Measurements from ENCODE around the gene GINS2. TPM values are rescaled to one million over a fixed set of nuclear protein-coding genes. Genes with fewer than 3 reads are reported as not detected.

GINS2 gene
- total RNA-seq, 1 experiment from 2014 or later, result 38.0 TPM

DNA sequence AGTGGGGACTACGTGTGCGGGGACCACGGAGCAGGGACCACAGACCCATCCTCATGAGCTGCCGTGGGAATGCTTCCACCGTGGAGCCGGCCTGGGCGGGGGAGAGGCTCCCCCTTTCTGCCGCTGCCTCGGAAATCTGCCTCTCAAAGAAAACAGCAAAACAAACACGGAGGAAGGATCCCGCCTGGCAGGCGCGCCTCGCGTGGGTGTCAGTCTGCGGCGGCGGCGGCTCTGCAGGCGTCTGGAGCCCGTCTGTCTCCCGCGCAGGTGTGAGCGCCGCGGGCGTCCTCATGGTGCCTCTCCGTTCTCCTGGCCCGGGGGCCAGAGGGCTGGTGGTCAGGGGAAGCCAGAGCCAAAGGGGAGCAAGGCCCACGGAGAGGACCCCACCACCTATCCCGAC is 48.2 kb downstream of the GINS2 start:
- no peak for ATAC-seq
- Mint-ChIP-seq H3K9me3 (no peaks in the 10 kb centered on the region), H3K36me3 (no peaks in the 10 kb centered on the region), H3K27me3 (ENCODE audit: low read depth) (no peaks in the 10 kb centered on the region), H3K27ac (no peak overlapping the region), H3K4me3 (no peak overlapping the region), H3K4me1 (no peaks in the 10 kb centered on the region; the same call in 1 of the 2 replicates)
- no peak for DNase-seq (ENCODE audit: low spot score)
- no peak for TF ChIP-seq TEAD4 (CRISPR knock-in tag; IDR thresholded peaks at IDR 0.05)
- no peak for TF ChIP-seq FOXP4 (CRISPR knock-in tag; IDR thresholded peaks at IDR 0.05)
- TF ChIP-seq PRRX2 (CRISPR knock-in tag; IDR thresholded peaks at IDR 0.05), result no peak
- POLR2A ChIA-PET, result no interaction called here
- CTCF ChIA-PET, result interaction anchor here (0.8 to 2.5 kb wide), 3 partner anchors 12 to 343 kb away, joined by 3 to 10 read pairs (median 3); no protein-coding TSS in a partner anchor

- CTCF ChIA-PET, result interaction anchor here (0.8 to 2.5 kb wide), 2 partner anchors 24 to 343 kb away, joined by 3 to 10 read pairs; no protein-coding TSS in a partner anchor
- Mint-ChIP-seq H3K4me1 (no peaks in the 10 kb centered on the region; the same call in 1 of the 2 replicates), H3K27me3 (ENCODE audit: low read depth) (no peaks in the 10 kb centered on the region), H3K4me3 (no peak overlapping the region), H3K9me3 (no peaks in the 10 kb centered on the region), H3K36me3 (no peaks in the 10 kb centered on the region), H3K27ac (no peak overlapping the region)
- no peak for ATAC-seq
- POLR2A ChIA-PET, result no interaction called here
- no peak for DNase-seq (ENCODE audit: low spot score)
- no peak for TF ChIP-seq RORB (CRISPR knock-in tag; IDR thresholded peaks at IDR 0.05)
- TF ChIP-seq, protein P1, sequence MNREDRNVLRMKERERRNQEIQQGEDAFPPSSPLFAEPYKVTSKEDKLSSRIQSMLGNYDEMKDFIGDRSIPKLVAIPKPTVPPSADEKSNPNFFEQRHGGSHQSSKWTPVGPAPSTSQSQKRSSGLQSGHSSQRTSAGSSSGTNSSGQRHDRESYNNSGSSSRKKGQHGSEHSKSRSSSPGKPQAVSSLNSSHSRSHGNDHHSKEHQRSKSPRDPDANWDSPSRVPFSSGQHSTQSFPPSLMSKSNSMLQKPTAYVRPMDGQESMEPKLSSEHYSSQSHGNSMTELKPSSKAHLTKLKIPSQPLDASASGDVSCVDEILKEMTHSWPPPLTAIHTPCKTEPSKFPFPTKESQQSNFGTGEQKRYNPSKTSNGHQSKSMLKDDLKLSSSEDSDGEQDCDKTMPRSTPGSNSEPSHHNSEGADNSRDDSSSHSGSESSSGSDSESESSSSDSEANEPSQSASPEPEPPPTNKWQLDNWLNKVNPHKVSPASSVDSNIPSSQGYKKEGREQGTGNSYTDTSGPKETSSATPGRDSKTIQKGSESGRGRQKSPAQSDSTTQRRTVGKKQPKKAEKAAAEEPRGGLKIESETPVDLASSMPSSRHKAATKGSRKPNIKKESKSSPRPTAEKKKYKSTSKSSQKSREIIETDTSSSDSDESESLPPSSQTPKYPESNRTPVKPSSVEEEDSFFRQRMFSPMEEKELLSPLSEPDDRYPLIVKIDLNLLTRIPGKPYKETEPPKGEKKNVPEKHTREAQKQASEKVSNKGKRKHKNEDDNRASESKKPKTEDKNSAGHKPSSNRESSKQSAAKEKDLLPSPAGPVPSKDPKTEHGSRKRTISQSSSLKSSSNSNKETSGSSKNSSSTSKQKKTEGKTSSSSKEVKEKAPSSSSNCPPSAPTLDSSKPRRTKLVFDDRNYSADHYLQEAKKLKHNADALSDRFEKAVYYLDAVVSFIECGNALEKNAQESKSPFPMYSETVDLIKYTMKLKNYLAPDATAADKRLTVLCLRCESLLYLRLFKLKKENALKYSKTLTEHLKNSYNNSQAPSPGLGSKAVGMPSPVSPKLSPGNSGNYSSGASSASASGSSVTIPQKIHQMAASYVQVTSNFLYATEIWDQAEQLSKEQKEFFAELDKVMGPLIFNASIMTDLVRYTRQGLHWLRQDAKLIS (CRISPR knock-in tag; IDR thresholded peaks at IDR 0.05; ENCODE audit: borderline replicate concordance), result no peak
- no peak for TF ChIP-seq GABPB1 (CRISPR knock-in tag; IDR thresholded peaks at IDR 0.05)
- TF ChIP-seq, protein P2, sequence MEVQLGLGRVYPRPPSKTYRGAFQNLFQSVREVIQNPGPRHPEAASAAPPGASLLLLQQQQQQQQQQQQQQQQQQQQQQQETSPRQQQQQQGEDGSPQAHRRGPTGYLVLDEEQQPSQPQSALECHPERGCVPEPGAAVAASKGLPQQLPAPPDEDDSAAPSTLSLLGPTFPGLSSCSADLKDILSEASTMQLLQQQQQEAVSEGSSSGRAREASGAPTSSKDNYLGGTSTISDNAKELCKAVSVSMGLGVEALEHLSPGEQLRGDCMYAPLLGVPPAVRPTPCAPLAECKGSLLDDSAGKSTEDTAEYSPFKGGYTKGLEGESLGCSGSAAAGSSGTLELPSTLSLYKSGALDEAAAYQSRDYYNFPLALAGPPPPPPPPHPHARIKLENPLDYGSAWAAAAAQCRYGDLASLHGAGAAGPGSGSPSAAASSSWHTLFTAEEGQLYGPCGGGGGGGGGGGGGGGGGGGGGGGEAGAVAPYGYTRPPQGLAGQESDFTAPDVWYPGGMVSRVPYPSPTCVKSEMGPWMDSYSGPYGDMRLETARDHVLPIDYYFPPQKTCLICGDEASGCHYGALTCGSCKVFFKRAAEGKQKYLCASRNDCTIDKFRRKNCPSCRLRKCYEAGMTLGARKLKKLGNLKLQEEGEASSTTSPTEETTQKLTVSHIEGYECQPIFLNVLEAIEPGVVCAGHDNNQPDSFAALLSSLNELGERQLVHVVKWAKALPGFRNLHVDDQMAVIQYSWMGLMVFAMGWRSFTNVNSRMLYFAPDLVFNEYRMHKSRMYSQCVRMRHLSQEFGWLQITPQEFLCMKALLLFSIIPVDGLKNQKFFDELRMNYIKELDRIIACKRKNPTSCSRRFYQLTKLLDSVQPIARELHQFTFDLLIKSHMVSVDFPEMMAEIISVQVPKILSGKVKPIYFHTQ (CRISPR knock-in tag; IDR thresholded peaks at IDR 0.05), result no peak
- TF ChIP-seq FOXK1 (CRISPR knock-in tag; IDR thresholded peaks at IDR 0.05), result no peak
- TF ChIP-seq CREM (CRISPR knock-in tag; IDR thresholded peaks at IDR 0.05), result no peak
- no peak for TF ChIP-seq TP53 (CRISPR knock-in tag; IDR thresholded peaks at IDR 0.05)
- TF ChIP-seq TCF7 (CRISPR knock-in tag; IDR thresholded peaks at IDR 0.05; ENCODE audit: low read depth), result no peak
- no peak for TF ChIP-seq ELF4 (CRISPR knock-in tag; IDR thresholded peaks at IDR 0.05; ENCODE audit: low read depth)
- TF ChIP-seq ZNF219 (CRISPR knock-in tag; IDR thresholded peaks at IDR 0.05; ENCODE audit: borderline replicate concordance), result no peak
- no peak for TF ChIP-seq ESRRA (CRISPR knock-in tag; IDR thresholded peaks at IDR 0.05; ENCODE audit: borderline replicate concordance)
- TF ChIP-seq, protein P3, sequence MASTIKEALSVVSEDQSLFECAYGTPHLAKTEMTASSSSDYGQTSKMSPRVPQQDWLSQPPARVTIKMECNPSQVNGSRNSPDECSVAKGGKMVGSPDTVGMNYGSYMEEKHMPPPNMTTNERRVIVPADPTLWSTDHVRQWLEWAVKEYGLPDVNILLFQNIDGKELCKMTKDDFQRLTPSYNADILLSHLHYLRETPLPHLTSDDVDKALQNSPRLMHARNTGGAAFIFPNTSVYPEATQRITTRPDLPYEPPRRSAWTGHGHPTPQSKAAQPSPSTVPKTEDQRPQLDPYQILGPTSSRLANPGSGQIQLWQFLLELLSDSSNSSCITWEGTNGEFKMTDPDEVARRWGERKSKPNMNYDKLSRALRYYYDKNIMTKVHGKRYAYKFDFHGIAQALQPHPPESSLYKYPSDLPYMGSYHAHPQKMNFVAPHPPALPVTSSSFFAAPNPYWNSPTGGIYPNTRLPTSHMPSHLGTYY (CRISPR knock-in tag; IDR thresholded peaks at IDR 0.05), result no peak
- no peak for TF ChIP-seq ZNF396 (CRISPR knock-in tag; IDR thresholded peaks at IDR 0.05; ENCODE audit: borderline replicate concordance)
- TF ChIP-seq NFATC4 (CRISPR knock-in tag; IDR thresholded peaks at IDR 0.05), result no peak
- no peak for TF ChIP-seq MAX (CRISPR knock-in tag; IDR thresholded peaks at IDR 0.05)
- TF ChIP-seq SOX15 (CRISPR knock-in tag; IDR thresholded peaks at IDR 0.05), result no peak
- TF ChIP-seq E2F1 (CRISPR knock-in tag; IDR thresholded peaks at IDR 0.05), result no peak
- TF ChIP-seq MYBL2 (CRISPR knock-in tag; IDR thresholded peaks at IDR 0.05), result no peak
- TF ChIP-seq JUN (CRISPR knock-in tag; IDR thresholded peaks at IDR 0.05), result no peak
- no peak for TF ChIP-seq EMX1 (CRISPR knock-in tag; IDR thresholded peaks at IDR 0.05)
Observed at GRCh38 chr16:85640254-85640558, 48.5 kb downstream of the GINS2 start.
